Liver (tissue), 9 donors: ENCODE measurements around the gene HBE1. TPM values are rescaled to one million over a fixed set of nuclear protein-coding genes. Genes with fewer than 3 reads are reported as not detected.

Experiments
- DNase-seq: peaks from one replicate; pipeline ENCODE4 v3.0.0-alpha.2; 2017; ENCODE audit warnings: low spot score
- H3K27ac ChIP-seq, 2 donors: one replicate each; pipeline ENCODE4 v1.7.0; 2013; ENCODE audit warnings: inconsistent platforms in 2 of 2, low read length in 2 of 2, control low read depth in 1 of 2, low read depth in 1 of 2, mild to moderate bottlenecking in 1 of 2
- H3K27me3 ChIP-seq, 4 donors: one replicate each; pipeline versions ENCODE4 v1.6.1 to v1.7.0; 2013; ENCODE audit warnings: low read length in 3 of 4, inconsistent platforms in 1 of 4, mild to moderate bottlenecking in 1 of 4, moderate library complexity in 1 of 4; ENCODE audit not compliant: control insufficient read depth in 4 of 4, insufficient read depth in 4 of 4
- H3K36me3 ChIP-seq, 4 donors: one replicate each; pipeline versions ENCODE4 v1.6.1 to v1.7.0; 2013; ENCODE audit warnings: low read length in 3 of 4, mild to moderate bottlenecking in 3 of 4, low read depth in 1 of 4, moderate library complexity in 1 of 4; ENCODE audit not compliant: control insufficient read depth in 4 of 4, insufficient read depth in 3 of 4
- H3K4me1 ChIP-seq, 4 donors: one replicate each; pipeline versions ENCODE4 v1.6.1 to v1.7.0; 2013; ENCODE audit warnings: low read length in 3 of 4, mild to moderate bottlenecking in 3 of 4, moderate library complexity in 1 of 4; ENCODE audit not compliant: control insufficient read depth in 4 of 4, insufficient read depth in 4 of 4
- H3K4me3 ChIP-seq, 3 donors: one replicate each; pipeline versions ENCODE4 v1.6.1 to v1.7.0; 2013; ENCODE audit warnings: low read length in 3 of 3, control low read depth in 1 of 3, low read depth in 1 of 3, mild to moderate bottlenecking in 1 of 3
- H3K9ac ChIP-seq, 2 donors: one replicate each; pipeline ENCODE4 v1.7.0; 2013; ENCODE audit warnings: low read length in 2 of 2, mild to moderate bottlenecking in 2 of 2, moderate library complexity in 2 of 2, control low read depth in 1 of 2, low read depth in 1 of 2
- H3K9me3 ChIP-seq, 4 donors: one replicate each; pipeline versions ENCODE4 v1.6.1 to v1.7.0; 2013; ENCODE audit warnings: low read length in 3 of 4; ENCODE audit not compliant: control insufficient read depth in 4 of 4
- EGR1 ChIP-seq, 2 donors: IDR thresholded peaks; 2 replicates each; pipeline ENCODE4 v1.6.1; 2016 to 2018; ENCODE audit warnings: antibody characterized with exemption in 2 of 2, low read depth in 2 of 2
- FOXA1 ChIP-seq: IDR thresholded peaks from 2 replicates; pipeline ENCODE4 v1.6.1; 2016; ENCODE audit warnings: antibody characterized with exemption
- FOXA2 ChIP-seq: IDR thresholded peaks from 2 replicates; pipeline ENCODE4 v1.6.1; 2016; ENCODE audit warnings: antibody characterized with exemption
- GABPA ChIP-seq, 2 donors: IDR thresholded peaks in 1 of 2; conservative IDR thresholded peaks in 1 of 2; 2 replicates each; pipeline ENCODE4 v1.6.1; 2016; ENCODE audit warnings: antibody characterized with exemption in 2 of 2, mild to moderate bottlenecking in 1 of 2, moderate library complexity in 1 of 2
- HNF4A ChIP-seq, 2 donors: conservative IDR thresholded peaks; 2 replicates each; pipeline ENCODE4 v1.6.1; 2016; ENCODE audit warnings: antibody characterized with exemption in 2 of 2, mild to moderate bottlenecking in 2 of 2
- HNF4G ChIP-seq: IDR thresholded peaks from 2 replicates; pipeline ENCODE4 v1.6.1; 2016; ENCODE audit warnings: antibody characterized with exemption
- JUND ChIP-seq, 2 donors: IDR thresholded peaks; 2 replicates each; pipeline ENCODE4 v1.6.1; 2016; ENCODE audit warnings: antibody characterized with exemption in 2 of 2
- NR2F2 ChIP-seq: IDR thresholded peaks from 2 replicates; pipeline ENCODE4 v1.6.1; 2016; ENCODE audit warnings: antibody characterized with exemption
- RAD21 ChIP-seq, 2 donors: IDR thresholded peaks; 2 replicates each; pipeline ENCODE4 v1.6.1; 2016; ENCODE audit warnings: antibody characterized with exemption in 2 of 2, mild to moderate bottlenecking in 2 of 2
- RXRA ChIP-seq, 2 donors: IDR thresholded peaks; 2 replicates each; pipeline ENCODE4 v1.6.1; 2017 to 2018; ENCODE audit warnings: antibody characterized with exemption in 2 of 2, mild to moderate bottlenecking in 1 of 2
- SP1 ChIP-seq: IDR thresholded peaks from 2 replicates; pipeline ENCODE4 v1.6.1; 2018; ENCODE audit warnings: antibody characterized with exemption, mild to moderate bottlenecking
- TAF1 ChIP-seq: conservative IDR thresholded peaks from 2 replicates; pipeline ENCODE4 v1.6.1; 2016; ENCODE audit warnings: antibody characterized with exemption, mild to moderate bottlenecking
- WGBS: extraction: QIAGEN DNeasy Blood & Tissue Kit; methylation state at CpG from one replicate; pipeline ENCODE4 v1.1.7; 2013; 5-methylcytosine and 5-hydroxymethylcytosine counted together
- polyA plus RNA-seq, 2 donors: library from polyadenylated mRNA; stranded (reverse) in 1 of 2; unstranded in 1 of 2; fragments of 200-250 nt in 1 of 2; fragments of >200 nt in 1 of 2; fragmentation: Nextera tagmentation in 1 of 2; extraction: Ambion mirVana in 1 of 2; gene quantifications; one replicate each; pipeline versions ENCODE4 v1.2.1 to v1.2.3, GENCODE V29; 2013 to 2015
- total RNA-seq, 2 donors: library from RNA; depleted of rRNA; stranded (reverse); fragments of >200 nt; gene quantifications; one replicate each; pipeline ENCODE4 v1.2.3, GENCODE V29; 2014
- TF ChIP-seq, protein P1 (sequence below): IDR thresholded peaks from 2 replicates; pipeline ENCODE4 v1.6.1; 2016; ENCODE audit warnings: antibody characterized with exemption, mild to moderate bottlenecking
- TF ChIP-seq, protein P2 (sequence below): IDR thresholded peaks from 2 replicates; pipeline ENCODE4 v1.6.1; 2016; ENCODE audit warnings: antibody characterized with exemption
- donor health status: healthy.
- donor health status: healthy.
- donor health status: healthy.
- donor health status: healthy.
- donor health status: healthy.

HBE1 gene
- total and polyA plus RNA-seq, 4 donors: 82.7 TPM; not detected in 3

DNA sequence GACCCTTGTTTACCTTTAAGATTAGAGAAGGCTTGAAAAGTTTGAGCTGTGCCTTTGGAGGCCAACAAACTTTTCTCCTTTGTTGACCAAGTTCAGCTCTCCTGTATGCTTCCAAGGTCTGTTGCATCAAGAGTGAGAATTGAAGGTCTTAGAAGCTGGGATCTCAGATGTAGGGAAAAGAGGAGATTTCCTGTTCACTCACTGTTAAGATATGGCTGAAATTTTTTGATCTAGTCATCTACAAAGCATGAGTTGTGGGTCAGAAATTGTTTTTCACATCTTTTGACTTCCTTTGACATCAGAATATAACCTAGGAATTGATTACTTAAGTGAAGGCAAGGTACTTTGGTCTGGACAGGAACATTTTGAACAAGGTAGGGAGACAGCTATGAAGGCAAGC lies 20.0 kb upstream of the HBE1 start:
- Histone ChIP-seq H3K4me3 (no peak overlapping the region), H3K27ac (no peak overlapping the region), H3K27me3 (no peaks in the 10 kb centered on the region), H3K36me3 (no peaks in the 10 kb centered on the region), H3K9ac (no peak overlapping the region), H3K9me3 (no peaks in the 10 kb centered on the region), H3K4me1 (no peaks in the 10 kb centered on the region)
- TF ChIP-seq, protein P1, sequence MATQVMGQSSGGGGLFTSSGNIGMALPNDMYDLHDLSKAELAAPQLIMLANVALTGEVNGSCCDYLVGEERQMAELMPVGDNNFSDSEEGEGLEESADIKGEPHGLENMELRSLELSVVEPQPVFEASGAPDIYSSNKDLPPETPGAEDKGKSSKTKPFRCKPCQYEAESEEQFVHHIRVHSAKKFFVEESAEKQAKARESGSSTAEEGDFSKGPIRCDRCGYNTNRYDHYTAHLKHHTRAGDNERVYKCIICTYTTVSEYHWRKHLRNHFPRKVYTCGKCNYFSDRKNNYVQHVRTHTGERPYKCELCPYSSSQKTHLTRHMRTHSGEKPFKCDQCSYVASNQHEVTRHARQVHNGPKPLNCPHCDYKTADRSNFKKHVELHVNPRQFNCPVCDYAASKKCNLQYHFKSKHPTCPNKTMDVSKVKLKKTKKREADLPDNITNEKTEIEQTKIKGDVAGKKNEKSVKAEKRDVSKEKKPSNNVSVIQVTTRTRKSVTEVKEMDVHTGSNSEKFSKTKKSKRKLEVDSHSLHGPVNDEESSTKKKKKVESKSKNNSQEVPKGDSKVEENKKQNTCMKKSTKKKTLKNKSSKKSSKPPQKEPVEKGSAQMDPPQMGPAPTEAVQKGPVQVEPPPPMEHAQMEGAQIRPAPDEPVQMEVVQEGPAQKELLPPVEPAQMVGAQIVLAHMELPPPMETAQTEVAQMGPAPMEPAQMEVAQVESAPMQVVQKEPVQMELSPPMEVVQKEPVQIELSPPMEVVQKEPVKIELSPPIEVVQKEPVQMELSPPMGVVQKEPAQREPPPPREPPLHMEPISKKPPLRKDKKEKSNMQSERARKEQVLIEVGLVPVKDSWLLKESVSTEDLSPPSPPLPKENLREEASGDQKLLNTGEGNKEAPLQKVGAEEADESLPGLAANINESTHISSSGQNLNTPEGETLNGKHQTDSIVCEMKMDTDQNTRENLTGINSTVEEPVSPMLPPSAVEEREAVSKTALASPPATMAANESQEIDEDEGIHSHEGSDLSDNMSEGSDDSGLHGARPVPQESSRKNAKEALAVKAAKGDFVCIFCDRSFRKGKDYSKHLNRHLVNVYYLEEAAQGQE: no peak
- no peak for TF ChIP-seq FOXA1
- no peak for TF ChIP-seq EGR1 (IDR thresholded peaks at IDR 0.05; ENCODE audit: low read depth in 2 of 2)
- DNase-seq: no peak

DNA sequence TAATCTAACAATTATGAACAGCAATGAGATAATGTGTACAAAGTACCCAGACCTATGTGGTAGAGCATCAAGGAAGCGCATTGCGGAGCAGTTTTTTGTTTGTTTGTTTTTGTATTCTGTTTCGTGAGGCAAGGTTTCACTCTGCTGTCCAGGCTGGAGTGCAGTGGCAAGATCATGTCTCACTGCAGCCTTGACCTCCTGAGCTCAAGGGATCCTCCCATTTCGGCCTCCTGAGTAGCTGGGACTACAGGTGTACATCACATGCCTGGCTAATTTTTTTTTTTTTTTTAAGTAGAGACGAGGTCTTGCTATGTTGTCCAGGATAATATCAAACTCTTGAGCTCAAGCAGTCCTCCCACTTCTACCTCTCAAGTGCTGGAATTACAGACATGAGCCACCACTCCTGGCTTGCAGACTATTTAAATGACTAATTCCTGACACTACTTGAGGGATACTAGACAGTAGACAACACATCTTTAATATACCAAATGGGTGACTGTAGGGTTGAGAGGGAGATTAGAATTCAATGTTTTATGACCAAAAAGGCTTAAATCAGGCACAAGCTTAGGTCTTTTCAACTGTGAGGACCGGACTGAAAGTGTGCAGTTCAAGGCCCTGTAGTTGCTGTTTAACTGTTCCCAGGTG lies 19.3 kb upstream of the HBE1 start:
- TF ChIP-seq GABPA (IDR thresholded peaks at IDR 0.05 in 1 of 2, conservative IDR thresholded peaks at IDR 0.05 in 1 of 2) (no peak), HNF4A (conservative IDR thresholded peaks at IDR 0.05) (no peak), TAF1 (no peak), SP1 (no peak)
- H3K36me3 ChIP-seq: no peaks in the 10 kb centered on the region
- H3K9me3 ChIP-seq: no peaks in the 10 kb centered on the region
- H3K4me1 ChIP-seq: no peaks in the 10 kb centered on the region
- no peaks in the 10 kb centered on the region for H3K27me3 ChIP-seq
- H3K27ac ChIP-seq: no peak overlapping the region
- no peak overlapping the region for H3K4me3 ChIP-seq
- WGBS: 83% methylated on average over 6 of the region's 6 CpGs
- DNase-seq: no peak
- no peak overlapping the region for H3K9ac ChIP-seq

DNA sequence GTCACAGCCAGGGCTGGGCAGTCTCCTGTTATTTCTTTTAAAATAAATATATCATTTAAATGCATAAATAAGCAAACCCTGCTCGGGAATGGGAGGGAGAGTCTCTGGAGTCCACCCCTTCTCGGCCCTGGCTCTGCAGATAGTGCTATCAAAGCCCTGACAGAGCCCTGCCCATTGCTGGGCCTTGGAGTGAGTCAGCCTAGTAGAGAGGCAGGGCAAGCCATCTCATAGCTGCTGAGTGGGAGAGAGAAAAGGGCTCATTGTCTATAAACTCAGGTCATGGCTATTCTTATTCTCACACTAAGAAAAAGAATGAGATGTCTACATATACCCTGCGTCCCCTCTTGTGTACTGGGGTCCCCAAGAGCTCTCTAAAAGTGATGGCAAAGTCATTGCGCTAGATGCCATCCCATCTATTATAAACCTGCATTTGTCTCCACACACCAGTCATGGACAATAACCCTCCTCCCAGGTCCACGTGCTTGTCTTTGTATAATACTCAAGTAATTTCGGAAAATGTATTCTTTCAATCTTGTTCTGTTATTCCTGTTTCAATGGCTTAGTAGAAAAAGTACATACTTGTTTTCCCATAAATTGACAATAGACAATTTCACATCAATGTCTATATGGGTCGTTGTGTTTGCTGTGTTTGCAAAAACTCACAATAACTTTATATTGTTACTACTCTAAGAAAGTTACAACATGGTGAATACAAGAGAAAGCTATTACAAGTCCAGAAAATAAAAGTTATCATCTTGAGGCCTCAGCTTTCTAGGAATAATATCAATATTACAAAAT lies 18.6 kb upstream of the HBE1 start:
- WGBS: 78% methylated on average over 7 of the region's 7 CpGs

More for the DNA sequence above, 18.6 kb upstream of the HBE1 start:
- Histone ChIP-seq H3K36me3 (no peaks in the 10 kb centered on the region), H3K27me3 (no peaks in the 10 kb centered on the region), H3K9ac (no peak overlapping the region), H3K4me3 (no peak overlapping the region), H3K4me1 (no peaks in the 10 kb centered on the region), H3K27ac (no peak overlapping the region), H3K9me3 (no peaks in the 10 kb centered on the region)
- TF ChIP-seq NR2F2: no peak
- TF ChIP-seq RXRA (IDR thresholded peaks at IDR 0.05): no peak
- no peak for TF ChIP-seq FOXA2
- TF ChIP-seq, protein P2, sequence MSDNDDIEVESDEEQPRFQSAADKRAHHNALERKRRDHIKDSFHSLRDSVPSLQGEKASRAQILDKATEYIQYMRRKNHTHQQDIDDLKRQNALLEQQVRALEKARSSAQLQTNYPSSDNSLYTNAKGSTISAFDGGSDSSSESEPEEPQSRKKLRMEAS: no peak
- no peak for TF ChIP-seq TAF1
- TF ChIP-seq EGR1 (IDR thresholded peaks at IDR 0.05; ENCODE audit: low read depth in 2 of 2): no peak
- TF ChIP-seq RAD21 (IDR thresholded peaks at IDR 0.05): no peak
- TF ChIP-seq JUND (IDR thresholded peaks at IDR 0.05): no peak
- TF ChIP-seq, protein P1: no peak
- no peak for TF ChIP-seq GABPA (IDR thresholded peaks at IDR 0.05 in 1 of 2, conservative IDR thresholded peaks at IDR 0.05 in 1 of 2)
- no peak for TF ChIP-seq HNF4G
- TF ChIP-seq SP1: no peak
- DNase-seq: peak; percentile 87
